ENCODE results near the gene APOC1.

APOC1 gene

DNA sequence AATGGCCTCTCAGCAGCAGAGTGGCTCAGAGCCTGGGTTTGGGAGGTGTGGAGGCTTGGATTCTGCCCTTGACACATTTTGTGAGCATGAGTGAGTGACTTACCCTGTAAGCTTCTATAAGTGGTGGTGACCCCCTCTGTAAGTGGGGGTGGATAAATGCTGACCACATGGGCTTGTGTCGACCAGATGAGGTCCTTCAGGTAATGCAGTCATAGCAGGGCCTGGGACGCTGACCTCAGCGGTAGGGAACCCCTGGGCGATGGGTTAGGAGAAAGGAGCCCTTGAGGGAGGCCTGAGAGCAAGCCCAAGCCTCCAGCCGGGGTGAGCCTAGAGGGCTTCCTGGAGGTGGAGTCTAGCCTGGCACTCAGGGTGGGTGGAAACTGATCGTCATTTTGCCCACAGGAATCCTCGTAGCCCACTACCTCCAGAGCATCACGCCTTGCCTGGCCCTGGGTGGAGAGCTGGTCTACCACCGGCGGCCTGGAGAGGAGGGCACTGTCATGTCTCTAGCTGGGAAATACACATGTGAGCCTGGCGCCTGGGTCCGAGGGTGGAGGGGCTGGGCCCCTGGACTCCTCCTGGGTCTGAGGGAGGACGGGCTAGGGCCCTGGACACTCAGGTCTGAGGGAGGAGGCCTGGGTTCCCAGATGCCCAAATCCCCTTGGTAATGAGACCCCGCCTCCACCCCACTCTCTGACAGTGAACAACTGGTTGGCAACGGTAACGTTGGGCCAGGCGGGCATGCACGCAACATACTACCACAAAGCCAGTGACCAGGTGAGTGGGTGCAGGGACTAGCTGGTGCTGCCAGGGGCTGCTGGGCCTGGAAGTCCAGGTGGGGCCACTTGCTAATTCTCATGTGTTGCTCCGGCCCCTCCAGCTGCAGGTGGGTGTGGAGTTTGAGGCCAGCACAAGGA lies 13.8 kb upstream of the APOC1 start:
- H3K4me3 ChIP-seq (replicated peaks in 1 of 2; ENCODE audit: low read depth in 2 of 2, low read length in 2 of 2), result no peak overlapping the region
- no peak for DNase-seq (ENCODE audit: low read depth in 2 of 2)
- TF ChIP-seq, protein P1, sequence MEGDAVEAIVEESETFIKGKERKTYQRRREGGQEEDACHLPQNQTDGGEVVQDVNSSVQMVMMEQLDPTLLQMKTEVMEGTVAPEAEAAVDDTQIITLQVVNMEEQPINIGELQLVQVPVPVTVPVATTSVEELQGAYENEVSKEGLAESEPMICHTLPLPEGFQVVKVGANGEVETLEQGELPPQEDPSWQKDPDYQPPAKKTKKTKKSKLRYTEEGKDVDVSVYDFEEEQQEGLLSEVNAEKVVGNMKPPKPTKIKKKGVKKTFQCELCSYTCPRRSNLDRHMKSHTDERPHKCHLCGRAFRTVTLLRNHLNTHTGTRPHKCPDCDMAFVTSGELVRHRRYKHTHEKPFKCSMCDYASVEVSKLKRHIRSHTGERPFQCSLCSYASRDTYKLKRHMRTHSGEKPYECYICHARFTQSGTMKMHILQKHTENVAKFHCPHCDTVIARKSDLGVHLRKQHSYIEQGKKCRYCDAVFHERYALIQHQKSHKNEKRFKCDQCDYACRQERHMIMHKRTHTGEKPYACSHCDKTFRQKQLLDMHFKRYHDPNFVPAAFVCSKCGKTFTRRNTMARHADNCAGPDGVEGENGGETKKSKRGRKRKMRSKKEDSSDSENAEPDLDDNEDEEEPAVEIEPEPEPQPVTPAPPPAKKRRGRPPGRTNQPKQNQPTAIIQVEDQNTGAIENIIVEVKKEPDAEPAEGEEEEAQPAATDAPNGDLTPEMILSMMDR (IDR thresholded peaks at IDR 0.05; ENCODE audit: low read depth, low read length), result no peak

DNA sequence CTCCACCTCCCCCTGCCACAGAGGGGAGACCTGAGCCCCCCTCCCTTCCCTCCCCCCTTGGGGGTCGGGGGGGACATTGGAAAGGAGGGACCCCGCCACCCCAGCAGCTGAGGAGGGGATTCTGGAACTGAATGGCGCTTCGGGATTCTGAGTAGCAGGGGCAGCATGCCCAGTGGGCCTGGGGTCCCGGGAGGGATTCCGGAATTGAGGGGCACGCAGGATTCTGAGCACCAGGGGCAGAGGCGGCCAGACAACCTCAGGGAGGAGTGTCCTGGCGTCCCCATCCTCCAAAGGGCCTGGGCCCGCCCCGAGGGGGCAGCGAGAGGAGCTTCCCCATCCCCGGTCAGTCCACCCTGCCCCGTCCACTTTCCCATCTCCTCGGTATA lies 11.2 kb upstream of the APOC1 start:
- no peak overlapping the region for H3K4me3 ChIP-seq (replicated peaks in 1 of 2; ENCODE audit: low read depth in 2 of 2, low read length in 2 of 2)
- no peak for DNase-seq (ENCODE audit: low read depth in 2 of 2)
- TF ChIP-seq, protein P1 (IDR thresholded peaks at IDR 0.05; ENCODE audit: low read depth, low read length), result no peak

DNA sequence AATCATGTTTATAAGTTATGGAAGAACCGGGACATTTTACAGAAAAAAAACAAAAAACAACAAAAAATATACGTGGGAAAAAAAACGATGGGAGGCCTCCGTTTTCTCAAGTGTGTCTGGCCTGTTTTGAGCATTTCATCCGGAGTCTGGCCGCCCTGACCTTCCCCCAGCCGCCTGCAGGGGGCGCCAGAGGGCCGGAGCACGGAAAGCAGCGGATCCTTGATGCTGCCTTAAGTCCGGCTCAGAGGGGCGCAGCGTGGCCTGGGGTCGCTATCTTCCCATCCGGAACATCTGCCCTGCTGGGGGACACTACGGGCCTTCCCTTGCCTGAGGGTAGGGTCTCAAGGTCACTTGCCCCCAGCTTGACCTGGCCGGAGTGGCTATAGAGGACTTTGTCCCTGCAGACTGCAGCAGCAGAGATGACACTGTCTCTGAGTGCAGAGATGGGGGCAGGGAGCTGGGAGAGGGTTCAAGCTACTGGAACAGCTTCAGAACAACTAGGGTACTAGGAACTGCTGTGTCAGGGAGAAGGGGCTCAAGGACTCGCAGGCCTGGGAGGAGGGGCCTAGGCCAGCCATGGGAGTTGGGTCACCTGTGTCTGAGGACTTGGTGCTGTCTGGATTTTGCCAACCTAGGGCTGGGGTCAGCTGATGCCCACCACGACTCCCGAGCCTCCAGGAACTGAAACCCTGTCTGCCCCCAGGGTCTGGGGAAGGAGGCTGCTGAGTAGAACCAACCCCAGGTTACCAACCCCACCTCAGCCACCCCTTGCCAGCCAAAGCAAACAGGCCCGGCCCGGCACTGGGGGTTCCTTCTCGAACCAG lies 10.6 kb upstream of the APOC1 start:
- peak; percentile 77 to 80 for DNase-seq (ENCODE audit: low read depth in 2 of 2)
- TF ChIP-seq, protein P1 (IDR thresholded peaks at IDR 0.05; ENCODE audit: low read depth, low read length), result peak; percentile 99
- H3K4me3 ChIP-seq (replicated peaks in 1 of 2; ENCODE audit: low read depth in 2 of 2, low read length in 2 of 2), result no peak overlapping the region

DNA sequence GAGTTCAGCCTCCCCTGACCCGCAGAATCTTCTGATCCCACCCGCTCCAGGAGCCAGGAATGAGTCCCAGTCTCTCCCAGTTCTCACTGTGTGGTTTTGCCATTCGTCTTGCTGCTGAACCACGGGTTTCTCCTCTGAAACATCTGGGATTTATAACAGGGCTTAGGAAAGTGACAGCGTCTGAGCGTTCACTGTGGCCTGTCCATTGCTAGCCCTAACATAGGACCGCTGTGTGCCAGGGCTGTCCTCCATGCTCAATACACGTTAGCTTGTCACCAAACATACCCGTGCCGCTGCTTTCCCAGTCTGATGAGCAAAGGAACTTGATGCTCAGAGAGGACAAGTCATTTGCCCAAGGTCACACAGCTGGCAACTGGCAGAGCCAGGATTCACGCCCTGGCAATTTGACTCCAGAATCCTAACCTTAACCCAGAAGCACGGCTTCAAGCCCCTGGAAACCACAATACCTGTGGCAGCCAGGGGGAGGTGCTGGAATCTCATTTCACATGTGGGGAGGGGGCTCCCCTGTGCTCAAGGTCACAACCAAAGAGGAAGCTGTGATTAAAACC lies 9.9 kb upstream of the APOC1 start:
- DNase-seq (ENCODE audit: low read depth in 2 of 2), result no peak
- TF ChIP-seq, protein P1 (IDR thresholded peaks at IDR 0.05; ENCODE audit: low read depth, low read length), result no peak

DNA sequence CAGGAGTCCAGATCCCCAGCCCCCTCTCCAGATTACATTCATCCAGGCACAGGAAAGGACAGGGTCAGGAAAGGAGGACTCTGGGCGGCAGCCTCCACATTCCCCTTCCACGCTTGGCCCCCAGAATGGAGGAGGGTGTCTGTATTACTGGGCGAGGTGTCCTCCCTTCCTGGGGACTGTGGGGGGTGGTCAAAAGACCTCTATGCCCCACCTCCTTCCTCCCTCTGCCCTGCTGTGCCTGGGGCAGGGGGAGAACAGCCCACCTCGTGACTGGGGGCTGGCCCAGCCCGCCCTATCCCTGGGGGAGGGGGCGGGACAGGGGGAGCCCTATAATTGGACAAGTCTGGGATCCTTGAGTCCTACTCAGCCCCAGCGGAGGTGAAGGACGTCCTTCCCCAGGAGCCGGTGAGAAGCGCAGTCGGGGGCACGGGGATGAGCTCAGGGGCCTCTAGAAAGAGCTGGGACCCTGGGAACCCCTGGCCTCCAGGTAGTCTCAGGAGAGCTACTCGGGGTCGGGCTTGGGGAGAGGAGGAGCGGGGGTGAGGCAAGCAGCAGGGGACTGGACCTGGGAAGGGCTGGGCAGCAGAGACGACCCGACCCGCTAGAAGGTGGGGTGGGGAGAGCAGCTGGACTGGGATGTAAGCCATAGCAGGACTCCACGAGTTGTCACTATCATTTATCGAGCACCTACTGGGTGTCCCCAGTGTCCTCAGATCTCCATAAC lies 8.8 kb upstream of the APOC1 start, which contains the start of gene APOE:
TSS of gene APOE (plus strand) at position 360 of the 724 bp plus-strand sequence. CDS start 829 bp downstream, outside the sequence.
- TF ChIP-seq, protein P1 (IDR thresholded peaks at IDR 0.05; ENCODE audit: low read depth, low read length), result no peak
- H3K4me3 ChIP-seq (replicated peaks in 1 of 2; ENCODE audit: low read depth in 2 of 2, low read length in 2 of 2), result peak within 1 kb of the TSS in 1 of 2 donors; percentile 86
- DNase-seq (ENCODE audit: low read depth in 2 of 2), result peak in 1 of 2 donors; percentile 91

More for the DNA sequence above, 9.9 kb upstream of the APOC1 start:
- no peak overlapping the region for H3K4me3 ChIP-seq (replicated peaks in 1 of 2; ENCODE audit: low read depth in 2 of 2, low read length in 2 of 2)

DNA sequence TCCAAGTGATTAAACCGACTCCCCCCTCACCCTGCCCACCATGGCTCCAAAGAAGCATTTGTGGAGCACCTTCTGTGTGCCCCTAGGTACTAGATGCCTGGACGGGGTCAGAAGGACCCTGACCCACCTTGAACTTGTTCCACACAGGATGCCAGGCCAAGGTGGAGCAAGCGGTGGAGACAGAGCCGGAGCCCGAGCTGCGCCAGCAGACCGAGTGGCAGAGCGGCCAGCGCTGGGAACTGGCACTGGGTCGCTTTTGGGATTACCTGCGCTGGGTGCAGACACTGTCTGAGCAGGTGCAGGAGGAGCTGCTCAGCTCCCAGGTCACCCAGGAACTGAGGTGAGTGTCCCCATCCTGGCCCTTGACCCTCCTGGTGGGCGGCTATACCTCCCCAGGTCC lies 6.8 kb upstream of the APOC1 start:
- H3K4me3 ChIP-seq (replicated peaks in 1 of 2; ENCODE audit: low read depth in 2 of 2, low read length in 2 of 2), result peak overlapping the region in 1 of 2 donors; percentile 86
- TF ChIP-seq, protein P1 (IDR thresholded peaks at IDR 0.05; ENCODE audit: low read depth, low read length), result no peak

More for the DNA sequence above, 6.8 kb upstream of the APOC1 start:
- DNase-seq (ENCODE audit: low read depth in 2 of 2), result no peak

Data from cardiac fibroblast (primary cell).